Measurements from ENCODE around the gene FERMT3.

The FERMT3 gene

GRCh38 chr11:64251016-64251752, 44.7 kb downstream of the FERMT3 start, which contains the start of gene PLCB3:
PLCB3 (plus strand) TSS chr11:64251530; CDS start chr11:64251650, 120 bp downstream.
- TF ChIP-seq CTCF (IDR thresholded peaks at IDR 0.05; ENCODE audit: control insufficient read depth, extremely low read depth, insufficient read depth): peak; percentile 79
- peak within 1 kb of the TSS; percentile 85 for H3K4me3 ChIP-seq (ENCODE audit: low read depth, low read length)
- DNase-seq (ENCODE audit: low read depth): no peak

GRCh38 chr11:64251753-64252002, 45.2 kb downstream of the FERMT3 start:
- peak overlapping the region; percentile 85 for H3K4me3 ChIP-seq (ENCODE audit: low read depth, low read length)
- TF ChIP-seq CTCF (IDR thresholded peaks at IDR 0.05; ENCODE audit: control insufficient read depth, extremely low read depth, insufficient read depth): no peak
- no peak for DNase-seq (ENCODE audit: low read depth)

- peak overlapping the region; percentile 85 for H3K4me3 ChIP-seq (ENCODE audit: low read depth, low read length)
- no peak for TF ChIP-seq CTCF (IDR thresholded peaks at IDR 0.05; ENCODE audit: control insufficient read depth, extremely low read depth, insufficient read depth)
- no peak for DNase-seq (ENCODE audit: low read depth)
Measured at GRCh38 chr11:64252003-64252872, 45.7 kb downstream of the FERMT3 start.

- no peak for DNase-seq (ENCODE audit: low read depth)
- H3K4me3 ChIP-seq (ENCODE audit: low read depth, low read length): no peak overlapping the region
- TF ChIP-seq CTCF (IDR thresholded peaks at IDR 0.05; ENCODE audit: control insufficient read depth, extremely low read depth, insufficient read depth): no peak
Measured at GRCh38 chr11:64253043-64253442, 46.5 kb downstream of the FERMT3 start.

GRCh38 chr11:64253481-64253880, 47.0 kb downstream of the FERMT3 start:
- no peak for DNase-seq (ENCODE audit: low read depth)
- TF ChIP-seq CTCF (IDR thresholded peaks at IDR 0.05; ENCODE audit: control insufficient read depth, extremely low read depth, insufficient read depth): no peak
- H3K4me3 ChIP-seq (ENCODE audit: low read depth, low read length): no peak overlapping the region

- DNase-seq (ENCODE audit: low read depth): no peak
- no peak overlapping the region for H3K4me3 ChIP-seq (ENCODE audit: low read depth, low read length)
- TF ChIP-seq CTCF (IDR thresholded peaks at IDR 0.05; ENCODE audit: control insufficient read depth, extremely low read depth, insufficient read depth): no peak
Measured at GRCh38 chr11:64254326-64254725, 47.8 kb downstream of the FERMT3 start.
